ENCODE results near the gene ADAMTS13.
"Not testable (repeated sequence)": the region's sequence is repeated elsewhere in the genome, so short reads cannot be mapped to it uniquely, and the experiment has no call there.

The ADAMTS13 gene

DNA sequence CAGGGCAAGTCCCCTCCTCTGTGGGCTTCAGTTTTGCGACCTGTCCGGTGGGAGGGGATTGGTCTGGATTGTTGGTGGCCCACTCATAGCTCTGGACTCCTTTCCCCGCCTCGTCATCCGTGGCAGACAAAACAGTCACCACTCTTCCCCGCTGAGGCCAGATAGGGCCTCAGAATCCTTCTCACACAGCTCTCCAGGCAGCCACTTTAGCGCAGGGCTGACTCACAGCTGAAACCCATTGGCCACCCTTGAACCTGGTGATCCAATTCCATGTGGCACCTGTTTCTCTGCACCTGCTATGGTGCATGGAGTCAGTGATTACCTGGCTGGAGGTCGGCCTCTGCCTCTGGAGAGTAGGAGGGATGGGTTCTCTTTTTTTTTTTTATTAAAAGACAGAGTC, 21.8 kb downstream of the ADAMTS13 start:
- Histone ChIP-seq H3K36me3 (replicated peaks) (no peaks in the 10 kb centered on the region), H3K27ac (no peak overlapping the region), H3K27me3 (replicated peaks) (peaks cover 13% of the 10 kb centered on the region), H3K4me3 (ENCODE audit: low read depth, low read length) (no peak overlapping the region)
- TF ChIP-seq, protein P1, sequence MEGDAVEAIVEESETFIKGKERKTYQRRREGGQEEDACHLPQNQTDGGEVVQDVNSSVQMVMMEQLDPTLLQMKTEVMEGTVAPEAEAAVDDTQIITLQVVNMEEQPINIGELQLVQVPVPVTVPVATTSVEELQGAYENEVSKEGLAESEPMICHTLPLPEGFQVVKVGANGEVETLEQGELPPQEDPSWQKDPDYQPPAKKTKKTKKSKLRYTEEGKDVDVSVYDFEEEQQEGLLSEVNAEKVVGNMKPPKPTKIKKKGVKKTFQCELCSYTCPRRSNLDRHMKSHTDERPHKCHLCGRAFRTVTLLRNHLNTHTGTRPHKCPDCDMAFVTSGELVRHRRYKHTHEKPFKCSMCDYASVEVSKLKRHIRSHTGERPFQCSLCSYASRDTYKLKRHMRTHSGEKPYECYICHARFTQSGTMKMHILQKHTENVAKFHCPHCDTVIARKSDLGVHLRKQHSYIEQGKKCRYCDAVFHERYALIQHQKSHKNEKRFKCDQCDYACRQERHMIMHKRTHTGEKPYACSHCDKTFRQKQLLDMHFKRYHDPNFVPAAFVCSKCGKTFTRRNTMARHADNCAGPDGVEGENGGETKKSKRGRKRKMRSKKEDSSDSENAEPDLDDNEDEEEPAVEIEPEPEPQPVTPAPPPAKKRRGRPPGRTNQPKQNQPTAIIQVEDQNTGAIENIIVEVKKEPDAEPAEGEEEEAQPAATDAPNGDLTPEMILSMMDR (IDR thresholded peaks at IDR 0.05; ENCODE audit: low read depth, low read length, missing control alignments) = no peak
- DNase-seq = peak; percentile 27
- in situ Hi-C loops (cut with HindIII; ENCODE audit: low pct_ligation_motif_present, low sequenced_read_pairs) = no loop called here

DNA sequence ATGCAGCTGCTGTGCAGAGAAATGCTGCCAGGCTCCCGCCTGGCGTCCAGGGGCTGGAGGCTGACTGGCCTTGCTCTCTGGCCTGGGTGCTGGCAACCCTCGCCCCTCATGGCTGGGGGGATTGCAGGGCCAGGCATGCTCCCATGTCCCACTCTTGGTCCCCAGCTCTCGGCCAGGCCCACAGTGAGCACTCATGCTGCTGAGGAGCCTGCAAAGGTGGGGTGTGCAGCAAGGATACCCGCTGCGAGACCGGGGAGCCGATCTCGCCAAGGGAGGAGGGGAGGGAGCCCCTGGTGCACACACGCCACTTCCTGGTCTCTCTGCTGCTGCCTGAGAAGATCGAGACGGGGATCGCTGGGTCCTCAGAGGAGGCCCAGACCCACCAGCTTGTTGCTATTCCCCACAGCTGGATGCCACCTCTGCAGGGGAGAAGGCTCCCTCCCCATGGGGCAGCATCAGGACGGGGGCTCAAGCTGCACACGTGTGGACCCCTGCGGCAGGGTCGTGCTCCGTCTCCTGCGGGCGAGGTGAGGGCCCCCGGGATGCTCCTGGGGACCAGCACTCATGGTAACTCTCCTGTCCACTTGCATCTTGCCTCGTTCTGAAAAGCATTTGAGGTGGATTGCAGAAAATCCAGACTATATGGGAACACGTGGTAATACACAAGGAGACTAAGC, 23.3 kb downstream of the ADAMTS13 start:
- TF ChIP-seq, protein P1 (IDR thresholded peaks at IDR 0.05; ENCODE audit: low read depth, low read length, missing control alignments) = no peak
- in situ Hi-C loops (cut with HindIII; ENCODE audit: low pct_ligation_motif_present, low sequenced_read_pairs) = no loop called here
- no peak overlapping the region for H3K4me3 ChIP-seq (ENCODE audit: low read depth, low read length)
- DNase-seq = no peak
- peaks cover 13% of the 10 kb centered on the region for H3K27me3 ChIP-seq (replicated peaks)
- no peak overlapping the region for H3K27ac ChIP-seq
- no peaks in the 10 kb centered on the region for H3K36me3 ChIP-seq (replicated peaks)

DNA sequence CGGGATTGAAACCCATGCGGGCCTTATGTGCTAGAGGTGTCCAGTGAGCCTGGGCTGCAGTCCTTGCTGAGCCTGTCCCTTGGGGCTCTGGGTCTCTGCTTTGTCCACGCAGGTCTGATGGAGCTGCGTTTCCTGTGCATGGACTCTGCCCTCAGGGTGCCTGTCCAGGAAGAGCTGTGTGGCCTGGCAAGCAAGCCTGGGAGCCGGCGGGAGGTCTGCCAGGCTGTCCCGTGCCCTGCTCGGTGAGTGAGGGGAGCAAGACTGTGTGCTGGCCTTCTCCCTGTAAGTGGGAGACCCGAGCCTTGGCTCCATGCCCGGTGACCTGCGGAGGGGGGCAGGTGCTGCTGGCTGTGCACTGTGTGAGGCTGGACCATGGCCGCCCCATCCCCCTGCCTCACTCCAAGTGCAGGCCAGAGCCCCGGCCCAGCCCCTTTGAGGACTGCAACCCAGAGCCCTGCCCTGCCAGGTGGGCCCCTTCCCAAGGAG, 26.4 kb downstream of the ADAMTS13 start:
- no peaks in the 10 kb centered on the region for H3K36me3 ChIP-seq (replicated peaks)
- TF ChIP-seq, protein P1 (IDR thresholded peaks at IDR 0.05; ENCODE audit: low read depth, low read length, missing control alignments) = no peak
- no peak overlapping the region for H3K27ac ChIP-seq
- H3K4me3 ChIP-seq (ENCODE audit: low read depth, low read length) = no peak overlapping the region
- in situ Hi-C loops (cut with HindIII; ENCODE audit: low pct_ligation_motif_present, low sequenced_read_pairs) = no loop called here
- DNase-seq = no peak
- H3K27me3 ChIP-seq (replicated peaks) = peaks cover 13% of the 10 kb centered on the region

DNA sequence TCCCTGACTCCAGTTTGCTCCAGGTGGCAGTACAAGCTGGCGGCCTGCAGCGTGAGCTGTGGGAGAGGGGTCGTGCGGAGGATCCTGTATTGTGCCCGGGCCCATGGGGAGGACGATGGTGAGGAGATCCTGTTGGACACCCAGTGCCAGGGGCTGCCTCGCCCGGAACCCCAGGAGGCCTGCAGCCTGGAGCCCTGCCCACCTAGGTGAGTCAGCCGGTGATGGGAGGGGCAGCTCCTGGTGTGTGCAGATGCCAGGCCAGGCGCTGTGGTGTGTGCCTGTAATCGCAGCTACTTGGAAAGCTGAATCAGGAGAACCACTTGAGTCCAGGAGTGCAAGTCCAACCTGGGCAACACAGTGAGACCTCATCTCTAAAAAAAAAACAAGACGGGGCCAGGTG, 27.6 kb downstream of the ADAMTS13 start:
- TF ChIP-seq, protein P1 (IDR thresholded peaks at IDR 0.05; ENCODE audit: low read depth, low read length, missing control alignments) = no peak
- in situ Hi-C loops (cut with HindIII; ENCODE audit: low pct_ligation_motif_present, low sequenced_read_pairs) = no loop called here

DNA sequence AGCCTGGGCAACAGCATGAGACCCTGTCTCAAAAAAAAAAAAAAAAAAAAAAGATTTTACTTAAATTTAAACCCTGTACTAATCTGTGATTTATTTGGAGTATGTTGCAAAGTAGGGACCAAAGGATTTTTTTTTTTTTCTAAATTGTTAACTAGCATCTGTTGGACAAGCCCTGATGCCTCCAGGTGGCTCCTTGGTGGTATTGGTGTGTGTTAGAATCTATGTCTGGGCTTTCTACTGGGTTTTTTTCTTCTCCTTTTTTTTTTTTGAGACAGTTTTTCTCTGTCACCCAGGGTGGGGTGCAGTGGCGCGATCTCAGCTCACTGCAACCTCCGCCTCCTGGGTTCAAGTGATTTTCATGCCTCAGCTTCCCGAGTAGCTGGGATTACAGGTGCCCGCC, 29.7 kb downstream of the ADAMTS13 start:
- H3K4me3 ChIP-seq (ENCODE audit: low read depth, low read length); H3K36me3 ChIP-seq (replicated peaks); H3K27ac ChIP-seq; DNase-seq; H3K27me3 ChIP-seq (replicated peaks); in situ Hi-C loops (cut with HindIII; ENCODE audit: low pct_ligation_motif_present, low sequenced_read_pairs): not testable (repeated sequence)

More for the DNA sequence above, 27.6 kb downstream of the ADAMTS13 start:
- DNase-seq = no peak
- no peaks in the 10 kb centered on the region for H3K36me3 ChIP-seq (replicated peaks)
- H3K27ac ChIP-seq = no peak overlapping the region
- peaks cover 12% of the 10 kb centered on the region for H3K27me3 ChIP-seq (replicated peaks)
- H3K4me3 ChIP-seq (ENCODE audit: low read depth, low read length) = no peak overlapping the region

DNA sequence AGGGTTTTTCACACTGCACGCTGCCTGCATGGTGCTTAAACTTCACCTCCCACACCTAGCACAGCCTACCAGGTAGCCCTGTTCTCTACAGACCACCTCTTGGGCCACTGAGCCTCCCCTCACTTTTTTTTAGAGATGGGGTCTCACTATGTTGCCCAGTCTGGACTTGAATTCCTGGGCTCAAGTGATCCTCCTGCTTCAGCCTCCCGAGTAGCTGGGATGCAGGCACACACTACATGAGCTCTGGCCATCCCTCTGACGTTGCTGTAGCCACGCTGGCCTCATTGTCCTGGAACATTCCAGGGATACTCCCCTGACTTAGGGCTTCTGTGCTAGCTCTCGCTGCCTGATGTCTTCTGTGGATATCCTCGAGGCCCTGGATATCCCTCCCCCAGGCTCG, 30.4 kb downstream of the ADAMTS13 start:
- in situ Hi-C loops (cut with HindIII; ENCODE audit: low pct_ligation_motif_present, low sequenced_read_pairs) = no loop called here
- H3K27me3 ChIP-seq (replicated peaks) = no peaks in the 10 kb centered on the region
- TF ChIP-seq, protein P1 (IDR thresholded peaks at IDR 0.05; ENCODE audit: low read depth, low read length, missing control alignments) = no peak
- H3K27ac ChIP-seq = no peak overlapping the region
- no peak overlapping the region for H3K4me3 ChIP-seq (ENCODE audit: low read depth, low read length)
- H3K36me3 ChIP-seq (replicated peaks) = no peaks in the 10 kb centered on the region
- no peak for DNase-seq

All from brain microvascular endothelial cell (primary cell).